Measurements from ENCODE around the gene LRRN4. TPM values are rescaled to one million over a fixed set of nuclear protein-coding genes. Genes with fewer than 3 reads are reported as not detected.

The LRRN4 gene
- not detected in 2 replicates for total RNA-seq

- no peak for DNase-seq (ENCODE audit: low read depth in 2 of 2)
Observed at GRCh38 chr20:6053776-6054688, at the start of gene LRRN4. TSS of gene LRRN4 (minus strand) at chr20:6054060. CDS start at chr20:6052799, 1,261 bp downstream.

GRCh38 chr20:6103301-6103700 lies 49.4 kb upstream of the LRRN4 start:
- DNase-seq (ENCODE audit: low read depth in 2 of 2), result no peak

GRCh38 chr20:6101346-6101745 lies 47.5 kb upstream of the LRRN4 start:
- no peak for DNase-seq (ENCODE audit: low read depth in 2 of 2)

GRCh38 chr20:6100246-6100645 lies 46.4 kb upstream of the LRRN4 start:
- DNase-seq (ENCODE audit: low read depth in 2 of 2), result no peak

GRCh38 chr20:6099819-6100218 lies 46.0 kb upstream of the LRRN4 start:
- no peak for DNase-seq (ENCODE audit: low read depth in 2 of 2)

- no peak for DNase-seq (ENCODE audit: low read depth in 2 of 2)
Observed at GRCh38 chr20:6095409-6095808, 41.5 kb upstream of the LRRN4 start.

GRCh38 chr20:6094565-6094964 lies 40.7 kb upstream of the LRRN4 start:
- no peak for DNase-seq (ENCODE audit: low read depth in 2 of 2)

GRCh38 chr20:6094063-6094462 lies 40.2 kb upstream of the LRRN4 start:
- no peak for DNase-seq (ENCODE audit: low read depth in 2 of 2)

GRCh38 chr20:6091661-6092060 lies 37.8 kb upstream of the LRRN4 start:
- DNase-seq (ENCODE audit: low read depth in 2 of 2), result no peak

GRCh38 chr20:6086868-6087267 lies 33.0 kb upstream of the LRRN4 start:
- no peak for DNase-seq (ENCODE audit: low read depth in 2 of 2)

GRCh38 chr20:6083926-6084325 lies 30.1 kb upstream of the LRRN4 start:
- no peak for DNase-seq (ENCODE audit: low read depth in 2 of 2)

- peak in 1 of 2 donors; percentile 17 for DNase-seq (ENCODE audit: low read depth in 2 of 2)
Observed at GRCh38 chr20:6081236-6081635, 27.4 kb upstream of the LRRN4 start.

GRCh38 chr20:6079016-6079415 lies 25.2 kb upstream of the LRRN4 start:
- no peak for DNase-seq (ENCODE audit: low read depth in 2 of 2)

- DNase-seq (ENCODE audit: low read depth in 2 of 2), result peak in 1 of 2 donors; percentile 20
Observed at GRCh38 chr20:6075428-6076219, 21.8 kb upstream of the LRRN4 start.

- no peak for DNase-seq (ENCODE audit: low read depth in 2 of 2)
Observed at GRCh38 chr20:6074784-6075183, 20.9 kb upstream of the LRRN4 start.

GRCh38 chr20:6074145-6074561 lies 20.3 kb upstream of the LRRN4 start:
- DNase-seq (ENCODE audit: low read depth in 2 of 2), result peak in 1 of 2 donors; percentile 21

GRCh38 chr20:6070829-6071695 lies 17.2 kb upstream of the LRRN4 start:
- DNase-seq (ENCODE audit: low read depth in 2 of 2), result peak in 1 of 2 donors; percentile 35

- DNase-seq (ENCODE audit: low read depth in 2 of 2), result peak in 1 of 2 donors; percentile 3
Observed at GRCh38 chr20:6069669-6070068, 15.8 kb upstream of the LRRN4 start.

GRCh38 chr20:6067763-6068318 lies 14.0 kb upstream of the LRRN4 start:
- no peak for DNase-seq (ENCODE audit: low read depth in 2 of 2)

GRCh38 chr20:6066582-6066981 lies 12.7 kb upstream of the LRRN4 start:
- DNase-seq (ENCODE audit: low read depth in 2 of 2), result no peak

- no peak for DNase-seq (ENCODE audit: low read depth in 2 of 2)
Observed at GRCh38 chr20:6061544-6061943, 7.7 kb upstream of the LRRN4 start.
